H9 (cell line): ENCODE data around the gene ATP8A2. TPM values are rescaled to one million over a fixed set of nuclear protein-coding genes. Genes with fewer than 3 reads are reported as not detected.

Experiments
- DNase-seq: peaks from one replicate; pipeline ENCODE4 v3.0.0-alpha.2; 2017
- H2AFZ ChIP-seq: one replicate; pipeline ENCODE4 v1.6.1; 2013; ENCODE audit warnings: mild to moderate bottlenecking, low read length, control low read depth, moderate library complexity
- H2AK5ac ChIP-seq: 2 replicates; pipeline ENCODE4 v1.6.1; 2013; ENCODE audit warnings: low read length, control low read depth, mixed read lengths; ENCODE audit not compliant: insufficient read length
- H2BK120ac ChIP-seq: one replicate; pipeline ENCODE4 v1.6.1; 2013; ENCODE audit warnings: low read depth, mild to moderate bottlenecking, low read length, control low read depth, inconsistent platforms; ENCODE audit not compliant: poor library complexity, severe bottlenecking
- H2BK12ac ChIP-seq: 2 replicates; pipeline ENCODE4 v1.6.1; 2013; ENCODE audit warnings: low read length, control low read depth, mixed read lengths, low read depth; ENCODE audit not compliant: insufficient read length
- H2BK15ac ChIP-seq: 2 replicates; pipeline ENCODE4 v1.6.1; 2013; ENCODE audit warnings: low read depth, low read length, control low read depth
- H2BK20ac ChIP-seq: one replicate; pipeline ENCODE4 v1.6.1; 2013; ENCODE audit warnings: low read depth, mild to moderate bottlenecking, low read length, control low read depth, inconsistent platforms; ENCODE audit not compliant: poor library complexity, severe bottlenecking
- H2BK5ac ChIP-seq: 2 replicates; pipeline ENCODE4 v1.6.1; 2013; ENCODE audit warnings: low read length, control low read depth, mixed read lengths; ENCODE audit not compliant: insufficient read length
- H3K14ac ChIP-seq: 2 replicates; pipeline ENCODE4 v1.6.1; 2013; ENCODE audit warnings: low read length, control low read depth; ENCODE audit not compliant: insufficient read depth
- H3K18ac ChIP-seq: 2 replicates; pipeline ENCODE4 v1.6.1; 2013; ENCODE audit warnings: low read depth, mild to moderate bottlenecking, mixed read lengths, low read length, control low read depth; ENCODE audit not compliant: insufficient read length
- H3K23ac ChIP-seq: 2 replicates; pipeline ENCODE4 v1.6.1; 2013; ENCODE audit warnings: low read length, control low read depth, mixed read lengths, low read depth; ENCODE audit not compliant: insufficient read length
- H3K23me2 ChIP-seq: 2 replicates; pipeline ENCODE4 v1.6.1; 2013; ENCODE audit warnings: low read depth, mild to moderate bottlenecking, mixed read lengths, low read length, control low read depth; ENCODE audit not compliant: insufficient read length, poor library complexity, severe bottlenecking
- H3K27ac ChIP-seq: 2 replicates; pipeline ENCODE4 v1.5.1; 2013; ENCODE audit warnings: low read length, control low read depth, mixed read lengths, low read depth; ENCODE audit not compliant: insufficient read length
- H3K27me3 ChIP-seq: 2 replicates; pipeline ENCODE4 v1.6.1; 2013; ENCODE audit warnings: low read length, control low read depth, inconsistent platforms; ENCODE audit not compliant: insufficient read depth
- H3K4ac ChIP-seq: 2 replicates; pipeline ENCODE4 v1.6.1; 2013; ENCODE audit warnings: low read depth, mild to moderate bottlenecking, control low read depth, inconsistent platforms, low read length, moderate library complexity
- H3K4me1 ChIP-seq: 2 replicates; pipeline ENCODE4 v1.6.1; 2013; ENCODE audit warnings: low read length, control low read depth, inconsistent platforms; ENCODE audit not compliant: insufficient read depth
- H3K4me2 ChIP-seq: 2 replicates; pipeline ENCODE4 v1.6.1; 2013; ENCODE audit warnings: low read length, control low read depth, mixed read lengths; ENCODE audit not compliant: insufficient read length, insufficient read depth
- H3K56ac ChIP-seq: 2 replicates; pipeline ENCODE4 v1.6.1; 2013; ENCODE audit warnings: low read depth, mild to moderate bottlenecking, mixed read lengths, low read length, control low read depth; ENCODE audit not compliant: insufficient read length
- H3K79me1 ChIP-seq: 2 replicates; pipeline ENCODE4 v1.6.1; 2013; ENCODE audit warnings: low read depth, mild to moderate bottlenecking, moderate library complexity, low read length, control low read depth, inconsistent platforms; ENCODE audit not compliant: insufficient read depth, poor library complexity, severe bottlenecking
- H3K79me2 ChIP-seq: 2 replicates; pipeline ENCODE4 v1.6.1; 2013; ENCODE audit warnings: low read length, control low read depth, inconsistent platforms; ENCODE audit not compliant: insufficient read depth
- H3K9ac ChIP-seq: 2 replicates; pipeline ENCODE4 v1.6.1; 2013; ENCODE audit warnings: low read length, control low read depth, mixed read lengths; ENCODE audit not compliant: insufficient read length; ENCODE audit errors: extremely low read depth
- H3K9me3 ChIP-seq: one replicate; pipeline ENCODE4 v1.6.1; 2013; ENCODE audit warnings: low read depth, low read length, inconsistent platforms; ENCODE audit not compliant: control insufficient read depth
- H3T11ph ChIP-seq: one replicate; pipeline ENCODE4 v1.6.1; 2013; ENCODE audit warnings: mild to moderate bottlenecking, low read length, control low read depth, inconsistent platforms
- H4K20me1 ChIP-seq: one replicate; pipeline ENCODE4 v1.6.1; 2013; ENCODE audit not compliant: control insufficient read depth, insufficient read length, insufficient read depth
- H4K5ac ChIP-seq: 2 replicates; pipeline ENCODE4 v1.6.1; 2013; ENCODE audit warnings: low read depth, mild to moderate bottlenecking, mixed read lengths, low read length, control low read depth; ENCODE audit not compliant: insufficient read length
- H4K8ac ChIP-seq: replicated peaks from 2 replicates; pipeline ENCODE4 v1.6.1; 2013; ENCODE audit warnings: low read length, control low read depth, mixed read lengths, low read depth; ENCODE audit not compliant: insufficient read length
- H4K91ac ChIP-seq: 2 replicates; pipeline ENCODE4 v1.6.1; 2013; ENCODE audit warnings: low read depth, mild to moderate bottlenecking, moderate library complexity, mixed read lengths, low read length, control low read depth; ENCODE audit not compliant: insufficient read length
- H3K27ac Mint-ChIP-seq, 3 experiments: 2 replicates in 2 of 3; 3 replicates in 1 of 3; pipeline ENCODE4 v1.8.0; 2020 to 2021; ENCODE audit warnings: mixed read lengths in 3 of 3, mild to moderate bottlenecking in 1 of 3, moderate library complexity in 1 of 3
- H3K27me3 Mint-ChIP-seq: 2 replicates; pipeline ENCODE4 v1.8.0; 2021; ENCODE audit warnings: low read depth, mild to moderate bottlenecking, moderate library complexity, mixed read lengths
- H3K36me3 Mint-ChIP-seq, 3 experiments: 2 replicates in 2 of 3; 3 replicates in 1 of 3; pipeline ENCODE4 v1.8.0; 2020 to 2021; ENCODE audit warnings: low read depth in 3 of 3, mixed read lengths in 3 of 3; ENCODE audit not compliant: insufficient read depth in 1 of 3
- H3K4me1 Mint-ChIP-seq, 2 experiments: 2 replicates each; pipeline ENCODE4 v1.8.0; 2020; ENCODE audit warnings: mixed read lengths in 2 of 2
- H3K4me3 Mint-ChIP-seq, 2 experiments: 2 replicates in 1 of 2; 3 replicates in 1 of 2; pipeline ENCODE4 v1.8.0; 2020 to 2021; ENCODE audit warnings: mild to moderate bottlenecking in 2 of 2, mixed read lengths in 2 of 2, moderate library complexity in 1 of 2
- H3K9me3 Mint-ChIP-seq, 2 experiments: 2 replicates in 1 of 2; 3 replicates in 1 of 2; pipeline ENCODE4 v1.8.0; 2020; ENCODE audit warnings: mild to moderate bottlenecking in 2 of 2, mixed read lengths in 2 of 2, moderate library complexity in 1 of 2
- WGBS: extraction: QIAGEN DNeasy Blood & Tissue Kit; methylation state at CpG from one replicate; pipeline ENCODE4 v1.1.7; 2013; ENCODE audit warnings: missing lambda C conversion rate, low lambda C conversion rate, mixed read lengths; ENCODE audit not compliant: insufficient read length; ENCODE audit errors: extremely low coverage; 5-methylcytosine and 5-hydroxymethylcytosine counted together
- total RNA-seq: library from RNA; stranded (reverse); gene quantifications from 2 replicates; pipeline ENCODE4 v1.2.1, GENCODE V29; 2021
- TF ChIP-seq, protein P1 (sequence below): fragments of 200-600 bp; sonication (generic); conservative IDR thresholded peaks from 3 replicates; pipeline ENCODE4 v1.8.0; 2021; ENCODE audit warnings: antibody characterized with exemption, mild to moderate bottlenecking

ATP8A2 gene
- total RNA-seq, 1 experiment from 2014 or later = 18.2 TPM

DNA sequence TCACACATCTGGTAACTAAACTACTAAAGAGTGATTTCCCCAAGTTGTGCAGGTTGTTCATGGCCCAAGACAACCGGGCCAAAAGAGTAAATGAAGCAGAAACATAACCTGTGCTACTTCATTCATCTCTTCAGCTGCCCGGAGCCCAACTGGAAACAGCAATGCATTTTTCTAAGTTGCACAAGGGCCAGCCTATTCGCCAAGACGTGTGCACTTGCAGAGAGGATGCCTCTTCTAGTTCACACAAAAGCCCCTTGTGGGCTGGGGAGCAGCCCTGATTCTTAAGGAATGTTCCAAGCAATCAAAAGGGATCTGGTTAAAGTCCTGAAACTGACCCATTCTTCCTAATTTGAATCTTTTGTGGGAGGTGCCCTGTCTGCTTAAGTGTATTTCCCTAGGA is 404.2 kb downstream of the ATP8A2 start:
- no peak overlapping the region for H3T11ph ChIP-seq
- no peaks in the 10 kb centered on the region for H3K27me3 Mint-ChIP-seq
- peaks cover 0 to 2% (median 0%) of the 10 kb centered on the region in 3 experiments; a peak in 1 of 7 replicates for H3K36me3 Mint-ChIP-seq
- peaks cover 21 to 35% of the 10 kb centered on the region in 2 experiments for H3K4me1 Mint-ChIP-seq
- no peak overlapping the region for H3K4me3 Mint-ChIP-seq
- no peak overlapping the region for H2AFZ ChIP-seq
- no peak for DNase-seq
- no peak overlapping the region for H2BK15ac ChIP-seq
- H2BK120ac ChIP-seq = no peak overlapping the region
- no peak overlapping the region for H4K5ac ChIP-seq
- no peaks in the 10 kb centered on the region for H4K20me1 ChIP-seq
- H3K27ac Mint-ChIP-seq = no peak overlapping the region
- no peak overlapping the region for H3K56ac ChIP-seq
- H3K23ac ChIP-seq = no peak overlapping the region
- peaks cover 3% of the 10 kb centered on the region; the same call in 1 of the 2 replicates for H3K4me1 ChIP-seq
- H2BK5ac ChIP-seq = no peak overlapping the region
- no peaks in the 10 kb centered on the region for H3K79me1 ChIP-seq
- no peak overlapping the region for H4K8ac ChIP-seq
- no peak overlapping the region for H2BK12ac ChIP-seq
- H2BK20ac ChIP-seq = no peak overlapping the region
- no peak overlapping the region for H2AK5ac ChIP-seq
- no peaks in the 10 kb centered on the region for H3K9me3 ChIP-seq
- peaks cover 0 to 2% of the 10 kb centered on the region in 2 experiments; a peak in 1 of 5 replicates for H3K9me3 Mint-ChIP-seq
- no peak overlapping the region for H4K91ac ChIP-seq
- no peak overlapping the region for H3K4me2 ChIP-seq
- no peak overlapping the region for H3K4ac ChIP-seq
- no peak overlapping the region for H3K18ac ChIP-seq
- WGBS = no CpG with 5 or more reads among the region's 4 CpGs
- H3K23me2 ChIP-seq = no peaks in the 10 kb centered on the region
- no peak overlapping the region for H3K14ac ChIP-seq
- TF ChIP-seq, protein P1, sequence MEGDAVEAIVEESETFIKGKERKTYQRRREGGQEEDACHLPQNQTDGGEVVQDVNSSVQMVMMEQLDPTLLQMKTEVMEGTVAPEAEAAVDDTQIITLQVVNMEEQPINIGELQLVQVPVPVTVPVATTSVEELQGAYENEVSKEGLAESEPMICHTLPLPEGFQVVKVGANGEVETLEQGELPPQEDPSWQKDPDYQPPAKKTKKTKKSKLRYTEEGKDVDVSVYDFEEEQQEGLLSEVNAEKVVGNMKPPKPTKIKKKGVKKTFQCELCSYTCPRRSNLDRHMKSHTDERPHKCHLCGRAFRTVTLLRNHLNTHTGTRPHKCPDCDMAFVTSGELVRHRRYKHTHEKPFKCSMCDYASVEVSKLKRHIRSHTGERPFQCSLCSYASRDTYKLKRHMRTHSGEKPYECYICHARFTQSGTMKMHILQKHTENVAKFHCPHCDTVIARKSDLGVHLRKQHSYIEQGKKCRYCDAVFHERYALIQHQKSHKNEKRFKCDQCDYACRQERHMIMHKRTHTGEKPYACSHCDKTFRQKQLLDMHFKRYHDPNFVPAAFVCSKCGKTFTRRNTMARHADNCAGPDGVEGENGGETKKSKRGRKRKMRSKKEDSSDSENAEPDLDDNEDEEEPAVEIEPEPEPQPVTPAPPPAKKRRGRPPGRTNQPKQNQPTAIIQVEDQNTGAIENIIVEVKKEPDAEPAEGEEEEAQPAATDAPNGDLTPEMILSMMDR = no peak
- no peaks in the 10 kb centered on the region for H3K27me3 ChIP-seq
- no peak overlapping the region for H3K27ac ChIP-seq
- H3K9ac ChIP-seq = no peak overlapping the region
- H3K79me2 ChIP-seq = no peaks in the 10 kb centered on the region
